Measurements from ENCODE around the gene SMIM35.

- TF ChIP-seq POLR2AphosphoS5 (IDR thresholded peaks at IDR 0.05; ENCODE audit: borderline replicate concordance, low read depth, low read length) (no peak), FOXP2 (optimal IDR thresholded peaks at IDR 0.05; ENCODE audit: control extremely low read depth, extremely low read length, insufficient read depth) (no peak)
These were observed 94.6 kb downstream of the SMIM35 start for GRCh38 chr11:117992136-117992535.
